Suprapubic skin (tissue), 4 donors: ENCODE data around the gene CALN1. TPM values are rescaled to one million over a fixed set of nuclear protein-coding genes. Genes with fewer than 3 reads are reported as not detected.

Source experiments
- DNase-seq, 2 donors: peaks; one replicate each; pipeline ENCODE4 v3.0.0-alpha.2; 2019; ENCODE audit warnings: low spot score in 2 of 2
- H3K27ac ChIP-seq: fragments of 200-600 bp; sonication (generic); one replicate; pipeline ENCODE4 v1.5.1; 2019
- H3K27me3 ChIP-seq: fragments of 200-600 bp; sonication (generic); one replicate; pipeline ENCODE4 v1.5.1; 2019
- H3K36me3 ChIP-seq: fragments of 200-600 bp; sonication (generic); one replicate; pipeline ENCODE4 v1.5.1; 2019
- H3K4me1 ChIP-seq: fragments of 200-600 bp; sonication (generic); one replicate; pipeline ENCODE4 v1.5.1; 2019
- H3K4me3 ChIP-seq: fragments of 200-600 bp; sonication (generic); one replicate; pipeline ENCODE4 v1.5.1; 2019; ENCODE audit warnings: mild to moderate bottlenecking
- H3K9me3 ChIP-seq: fragments of 200-600 bp; sonication (generic); one replicate; pipeline ENCODE4 v1.5.1; 2019
- EP300 ChIP-seq: sonication (generic); formaldehyde crosslinking; IDR thresholded peaks from one replicate; pipeline ENCODE4 v1.6.1; 2017; ENCODE audit warnings: antibody characterized with exemption
- POLR2A ChIP-seq, 2 donors: fragments of 450-650 bp; IDR thresholded peaks; one replicate each; pipeline ENCODE4 v1.6.1; 2017; ENCODE audit warnings: antibody characterized with exemption in 2 of 2, mild to moderate bottlenecking in 2 of 2, moderate library complexity in 2 of 2
- POLR2AphosphoS5 ChIP-seq, 3 donors: sonication (generic); formaldehyde crosslinking; IDR thresholded peaks; one replicate each; pipeline ENCODE4 v1.6.1; 2017; ENCODE audit warnings: antibody characterized with exemption in 3 of 3
- WGBS: methylation state at CpG from one replicate; pipeline ENCODE4 v1.1.5; 2018; 5-methylcytosine and 5-hydroxymethylcytosine counted together
- total RNA-seq, 4 donors: library from RNA; depleted of rRNA; stranded (reverse); fragments of >200 nt; gene quantifications; one replicate each; pipeline ENCODE4 v1.1.0, GENCODE V29; 2016
- TF ChIP-seq, protein P1 (sequence below), 2 donors: fragments of 200-600 bp in 1 of 2; fragments of 450-650 bp in 1 of 2; sonication (generic) in 1 of 2; IDR thresholded peaks; one replicate each; pipeline ENCODE4 v1.5.1; 2016 to 2019; ENCODE audit warnings: antibody characterized with exemption in 2 of 2, mild to moderate bottlenecking in 1 of 2, moderate library complexity in 1 of 2

Gene CALN1
- total RNA-seq, 4 donors from 2014 or later: 0.91 to 10.0 (median 3.9) TPM

- DNase-seq: no peak
- WGBS: 32% methylated on average over 3 of the region's 3 CpGs
- no peak overlapping the region for H3K27ac ChIP-seq
- no peak overlapping the region for H3K4me3 ChIP-seq
- no peaks in the 10 kb centered on the region for H3K27me3 ChIP-seq
- H3K4me1 ChIP-seq: no peaks in the 10 kb centered on the region
- no peak for TF ChIP-seq POLR2AphosphoS5 (IDR thresholded peaks at IDR 0.05)
- no peaks in the 10 kb centered on the region for H3K9me3 ChIP-seq
- H3K36me3 ChIP-seq: no peaks in the 10 kb centered on the region
These were observed 143.3 kb downstream of the CALN1 start for GRCh38 chr7:72268796-72269195.

- WGBS: 93% methylated on average over 2 of the region's 2 CpGs
- no peak for DNase-seq
- Histone ChIP-seq H3K27me3 (no peaks in the 10 kb centered on the region), H3K36me3 (no peaks in the 10 kb centered on the region), H3K4me3 (no peak overlapping the region), H3K9me3 (no peaks in the 10 kb centered on the region), H3K4me1 (no peaks in the 10 kb centered on the region), H3K27ac (no peak overlapping the region)
- TF ChIP-seq EP300 (no peak), POLR2AphosphoS5 (IDR thresholded peaks at IDR 0.05) (no peak), POLR2A (IDR thresholded peaks at IDR 0.05) (no peak)
- TF ChIP-seq, protein P1, sequence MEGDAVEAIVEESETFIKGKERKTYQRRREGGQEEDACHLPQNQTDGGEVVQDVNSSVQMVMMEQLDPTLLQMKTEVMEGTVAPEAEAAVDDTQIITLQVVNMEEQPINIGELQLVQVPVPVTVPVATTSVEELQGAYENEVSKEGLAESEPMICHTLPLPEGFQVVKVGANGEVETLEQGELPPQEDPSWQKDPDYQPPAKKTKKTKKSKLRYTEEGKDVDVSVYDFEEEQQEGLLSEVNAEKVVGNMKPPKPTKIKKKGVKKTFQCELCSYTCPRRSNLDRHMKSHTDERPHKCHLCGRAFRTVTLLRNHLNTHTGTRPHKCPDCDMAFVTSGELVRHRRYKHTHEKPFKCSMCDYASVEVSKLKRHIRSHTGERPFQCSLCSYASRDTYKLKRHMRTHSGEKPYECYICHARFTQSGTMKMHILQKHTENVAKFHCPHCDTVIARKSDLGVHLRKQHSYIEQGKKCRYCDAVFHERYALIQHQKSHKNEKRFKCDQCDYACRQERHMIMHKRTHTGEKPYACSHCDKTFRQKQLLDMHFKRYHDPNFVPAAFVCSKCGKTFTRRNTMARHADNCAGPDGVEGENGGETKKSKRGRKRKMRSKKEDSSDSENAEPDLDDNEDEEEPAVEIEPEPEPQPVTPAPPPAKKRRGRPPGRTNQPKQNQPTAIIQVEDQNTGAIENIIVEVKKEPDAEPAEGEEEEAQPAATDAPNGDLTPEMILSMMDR (IDR thresholded peaks at IDR 0.05): no peak
These were observed 144.0 kb downstream of the CALN1 start for GRCh38 chr7:72268090-72268489.

GRCh38 chr7:72267291-72267800, 144.8 kb downstream of the CALN1 start:
- Histone ChIP-seq H3K4me1 (no peaks in the 10 kb centered on the region), H3K4me3 (no peak overlapping the region), H3K9me3 (no peaks in the 10 kb centered on the region), H3K27ac (no peak overlapping the region), H3K27me3 (no peaks in the 10 kb centered on the region), H3K36me3 (no peaks in the 10 kb centered on the region)
- TF ChIP-seq, protein P1 (IDR thresholded peaks at IDR 0.05): no peak
- TF ChIP-seq EP300: no peak
- TF ChIP-seq POLR2A (IDR thresholded peaks at IDR 0.05): no peak
- no peak for TF ChIP-seq POLR2AphosphoS5 (IDR thresholded peaks at IDR 0.05)
- WGBS: 59% methylated on average over 3 of the region's 3 CpGs
- no peak for DNase-seq

DNA sequence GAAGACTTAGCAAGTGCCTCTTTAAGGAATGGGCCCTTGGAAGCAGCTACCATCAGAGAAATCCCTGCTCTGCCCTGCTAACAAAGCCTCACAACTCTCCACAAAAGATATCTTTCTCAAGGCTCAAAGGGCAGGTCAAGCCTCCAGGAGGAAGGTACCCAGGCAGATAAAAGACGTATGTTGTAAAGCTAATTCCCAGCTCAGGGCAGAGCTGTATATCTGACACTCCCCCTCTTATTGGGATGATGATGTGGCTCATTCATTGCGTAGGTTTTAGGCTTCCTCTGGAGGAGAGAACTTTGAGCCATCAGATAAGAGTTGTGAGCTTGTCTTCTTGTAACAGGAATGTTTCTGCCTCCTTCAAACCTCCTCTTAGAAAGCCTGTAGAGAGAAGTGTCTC, 145.4 kb downstream of the CALN1 start:
- Histone ChIP-seq H3K4me1 (no peaks in the 10 kb centered on the region), H3K36me3 (no peaks in the 10 kb centered on the region), H3K27ac (no peak overlapping the region), H3K27me3 (no peaks in the 10 kb centered on the region), H3K4me3 (no peak overlapping the region), H3K9me3 (no peaks in the 10 kb centered on the region)
- no peak for DNase-seq
- TF ChIP-seq POLR2A (IDR thresholded peaks at IDR 0.05) (no peak), EP300 (no peak), POLR2AphosphoS5 (IDR thresholded peaks at IDR 0.05) (no peak)
- TF ChIP-seq, protein P1 (IDR thresholded peaks at IDR 0.05): no peak
- 58% methylated on average over 2 of the region's 2 CpGs for WGBS

- no peak overlapping the region for H3K4me3 ChIP-seq
- DNase-seq: no peak
- no peaks in the 10 kb centered on the region for H3K9me3 ChIP-seq
- H3K27ac ChIP-seq: no peak overlapping the region
- 69% methylated on average over 7 of the region's 7 CpGs for WGBS
- no peaks in the 10 kb centered on the region for H3K4me1 ChIP-seq
- TF ChIP-seq EP300 (no peak), POLR2AphosphoS5 (IDR thresholded peaks at IDR 0.05) (no peak), POLR2A (IDR thresholded peaks at IDR 0.05) (no peak)
- TF ChIP-seq, protein P1 (IDR thresholded peaks at IDR 0.05): no peak
- no peaks in the 10 kb centered on the region for H3K36me3 ChIP-seq
- H3K27me3 ChIP-seq: no peaks in the 10 kb centered on the region
These were observed 146.8 kb downstream of the CALN1 start for GRCh38 chr7:72265071-72265904.
